IPS-11a (cell line): ENCODE results near the gene CLTA.
"Not testable (repeated sequence)": the region's sequence is repeated elsewhere in the genome, so short reads cannot be mapped to it uniquely, and the experiment has no call there.

Experiments used
- H3K4me3 ChIP-seq: one replicate; pipeline ENCODE4 v1.5.1; 2013; ENCODE audit warnings: low read depth, low read length, control low read depth

CLTA gene

DNA sequence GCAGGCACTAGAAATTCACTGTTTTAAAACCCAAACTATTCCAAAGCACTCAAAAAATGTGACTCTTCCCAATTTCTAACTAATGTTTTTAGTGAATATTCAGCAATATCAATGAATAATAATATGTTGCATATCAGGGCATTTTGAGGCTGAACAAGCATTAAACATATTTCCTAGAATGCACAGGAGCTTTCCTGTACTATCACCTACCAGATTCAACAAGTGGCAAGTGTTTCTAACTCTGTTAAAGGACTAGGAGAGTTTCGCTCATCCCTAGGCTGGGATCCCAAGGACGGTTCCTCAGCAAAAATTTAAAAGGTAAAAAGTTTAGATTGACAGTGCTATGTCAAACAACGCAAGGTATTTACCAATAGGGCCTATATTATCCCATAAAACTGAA, 46.5 kb downstream of the CLTA start:
- H3K4me3 ChIP-seq: no peak overlapping the region

- H3K4me3 ChIP-seq: not testable (repeated sequence)
Observed at GRCh38 chr9:36239205-36239604, 48.5 kb downstream of the CLTA start.

DNA sequence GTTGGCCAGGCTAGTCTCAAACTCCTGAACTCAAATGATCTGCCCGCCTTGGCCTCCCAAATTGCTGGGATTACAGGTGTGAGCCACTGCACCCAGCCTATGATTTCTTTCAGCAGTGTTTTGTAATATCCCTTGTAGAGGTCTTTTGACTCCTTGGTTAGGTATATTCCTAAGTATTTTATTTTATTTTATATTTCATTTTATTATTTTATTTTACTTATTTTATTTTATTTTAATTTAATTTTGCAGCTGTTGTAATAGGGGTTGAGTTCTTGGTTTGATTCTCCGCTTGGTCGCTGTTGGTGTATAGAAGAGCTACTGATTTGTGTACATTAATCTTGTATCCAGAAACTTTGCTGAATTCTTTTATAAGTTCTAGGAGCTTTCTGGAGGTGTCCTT, 49.0 kb downstream of the CLTA start:
- H3K4me3 ChIP-seq: not testable (repeated sequence)

GRCh38 chr9:36245906-36246305, 55.2 kb downstream of the CLTA start:
- no peak overlapping the region for H3K4me3 ChIP-seq

GRCh38 chr9:36247356-36247755, 56.6 kb downstream of the CLTA start:
- no peak overlapping the region for H3K4me3 ChIP-seq

DNA sequence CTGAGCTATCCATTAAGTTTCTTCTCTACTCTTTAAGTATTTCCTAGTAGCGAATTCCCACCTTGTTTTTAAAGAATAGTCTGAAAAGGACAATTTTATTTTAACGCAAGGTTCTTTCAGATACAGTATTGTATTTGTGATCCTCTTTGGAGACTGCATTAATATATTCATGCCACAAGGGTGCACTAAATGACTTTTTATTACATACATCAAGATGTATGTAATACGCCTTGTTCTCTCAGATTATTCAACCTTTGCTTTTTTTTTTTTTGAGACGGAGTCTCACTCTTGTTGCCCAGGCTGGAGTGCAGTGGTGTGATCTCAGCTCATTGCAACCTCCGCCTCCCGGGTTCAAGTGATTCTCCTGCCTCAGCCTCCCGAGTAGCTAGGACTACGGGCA, 57.3 kb downstream of the CLTA start:
- not testable (repeated sequence) for H3K4me3 ChIP-seq

- H3K4me3 ChIP-seq: no peak overlapping the region
Observed at GRCh38 chr9:36249189-36249588, 58.5 kb downstream of the CLTA start.

DNA sequence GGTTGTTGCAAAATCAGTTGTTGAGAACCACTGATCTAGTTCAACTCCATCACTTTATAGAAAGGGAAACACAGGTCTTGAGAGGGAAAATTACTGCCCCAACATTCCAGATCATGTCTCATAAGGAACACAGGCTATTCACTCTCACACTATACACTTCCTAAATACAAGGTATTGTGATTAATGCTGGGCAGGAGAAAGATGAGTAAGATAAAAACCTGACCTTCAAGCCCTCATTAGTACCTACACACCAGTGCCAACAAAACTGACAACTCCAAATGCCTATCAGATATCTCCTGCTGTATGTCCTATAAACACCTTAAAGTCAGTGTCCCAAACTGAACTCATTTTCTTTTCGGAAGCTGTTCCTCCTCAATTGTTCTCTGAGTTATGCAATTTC, 59.4 kb downstream of the CLTA start:
- H3K4me3 ChIP-seq: no peak overlapping the region

DNA sequence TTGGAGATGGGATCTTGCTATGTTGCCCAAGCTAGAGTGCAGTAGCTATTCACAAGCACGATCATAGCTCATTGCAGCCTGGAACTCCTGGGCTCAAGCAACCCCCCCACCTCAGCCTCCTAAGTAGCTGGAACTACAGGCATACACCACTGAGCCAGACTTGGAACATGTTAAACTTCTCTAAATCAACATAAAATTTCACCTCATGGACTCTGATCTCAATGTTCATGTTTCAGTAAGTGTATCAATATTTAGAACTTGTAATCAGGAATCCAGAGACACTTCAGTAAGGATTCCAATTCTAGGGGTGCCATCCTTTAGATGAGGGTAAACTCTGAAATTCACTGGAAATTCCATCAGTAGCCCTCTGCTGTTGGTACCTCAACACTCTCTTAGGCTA, 60.7 kb downstream of the CLTA start:
- H3K4me3 ChIP-seq: no peak overlapping the region

GRCh38 chr9:36258208-36258995, 67.7 kb downstream of the CLTA start, which contains the start of gene GNE:
Gene GNE (minus strand): TSS chr9:36258448. CDS start chr9:36249355, 9,093 bp downstream.
- H3K4me3 ChIP-seq: peak within 1 kb of the TSS; percentile 68

DNA sequence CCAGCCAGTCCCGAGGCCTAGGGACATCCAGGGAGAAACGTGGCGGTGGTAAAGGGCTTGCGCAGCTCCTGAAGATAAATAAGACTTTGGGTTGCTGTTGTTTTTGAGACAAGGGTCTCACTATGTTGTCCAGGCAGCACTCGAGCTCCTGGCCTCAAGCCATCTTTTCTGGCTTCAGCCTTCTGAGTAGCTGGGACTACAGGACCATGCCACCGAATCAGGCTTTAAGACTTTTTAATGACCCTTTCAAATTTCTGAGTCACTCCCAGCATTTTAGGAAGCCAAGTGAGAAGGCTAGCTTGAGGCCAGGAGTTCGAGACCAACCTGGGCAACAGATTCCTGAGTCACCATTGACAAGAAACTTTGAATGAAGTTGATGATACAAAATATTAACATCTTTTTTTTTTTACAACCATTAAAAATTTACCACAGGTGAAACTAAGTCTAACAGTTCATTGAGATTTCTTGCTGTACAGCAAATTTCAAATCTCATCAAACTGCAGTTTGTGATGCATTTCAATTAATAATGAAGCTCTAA, 68.3 kb downstream of the CLTA start:
- peak overlapping the region; percentile 68 for H3K4me3 ChIP-seq
